ENCODE measurements around the gene CDK5.

Gene CDK5

GRCh38 chr7:151062111-151062398, 4.4 kb upstream of the CDK5 start:
- H3K4me3 ChIP-seq (ENCODE audit: control insufficient read depth, low read depth, low read length): no peak overlapping the region
- no peak for TF ChIP-seq CTCF (conservative IDR thresholded peaks at IDR 0.05; ENCODE audit: control insufficient read depth, insufficient read depth, low read depth, low read length)
- no peak for DNase-seq (ENCODE audit: low read depth)

- TF ChIP-seq CTCF (conservative IDR thresholded peaks at IDR 0.05; ENCODE audit: control insufficient read depth, insufficient read depth, low read depth, low read length): no peak
- H3K4me3 ChIP-seq (ENCODE audit: control insufficient read depth, low read depth, low read length): peak overlapping the region; percentile 78
- no peak for DNase-seq (ENCODE audit: low read depth)
These were observed 3.8 kb upstream of the CDK5 start for GRCh38 chr7:151061213-151062110.

GRCh38 chr7:151060416-151061212, 2.9 kb upstream of the CDK5 start:
- peak; percentile 36 for DNase-seq (ENCODE audit: low read depth)
- H3K4me3 ChIP-seq (ENCODE audit: control insufficient read depth, low read depth, low read length): peak overlapping the region; percentile 78

GRCh38 chr7:151060113-151060415, 2.4 kb upstream of the CDK5 start:
- DNase-seq (ENCODE audit: low read depth): no peak
- TF ChIP-seq CTCF (conservative IDR thresholded peaks at IDR 0.05; ENCODE audit: control insufficient read depth, insufficient read depth, low read depth, low read length): no peak
- peak overlapping the region; percentile 78 for H3K4me3 ChIP-seq (ENCODE audit: control insufficient read depth, low read depth, low read length)

More at GRCh38 chr7:151060416-151061212, 2.9 kb upstream of the CDK5 start:
- peak; percentile 6 for TF ChIP-seq CTCF (conservative IDR thresholded peaks at IDR 0.05; ENCODE audit: control insufficient read depth, insufficient read depth, low read depth, low read length)

- peak; percentile 25 for TF ChIP-seq CTCF (conservative IDR thresholded peaks at IDR 0.05; ENCODE audit: control insufficient read depth, insufficient read depth, low read depth, low read length)
- DNase-seq (ENCODE audit: low read depth): peak; percentile 59
These were observed 1.8 kb upstream of the CDK5 start, which contains the start of gene SLC4A2 for GRCh38 chr7:151059367-151060112. Gene SLC4A2 (plus strand): TSS chr7:151059589. CDS start chr7:151061988, 2,399 bp downstream.

GRCh38 chr7:151058781-151059366, 1.2 kb upstream of the CDK5 start:
- no peak for TF ChIP-seq CTCF (conservative IDR thresholded peaks at IDR 0.05; ENCODE audit: control insufficient read depth, insufficient read depth, low read depth, low read length)

More at GRCh38 chr7:151059367-151060112, 1.8 kb upstream of the CDK5 start, which contains the start of gene SLC4A2:
- H3K4me3 ChIP-seq (ENCODE audit: control insufficient read depth, low read depth, low read length): peak within 1 kb of the TSS; percentile 78

More at GRCh38 chr7:151058781-151059366, 1.2 kb upstream of the CDK5 start:
- peak overlapping the region; percentile 78 for H3K4me3 ChIP-seq (ENCODE audit: control insufficient read depth, low read depth, low read length)
- peak; percentile 43 for DNase-seq (ENCODE audit: low read depth)
